ENCODE measurements around the gene MAP3K21.

- TF ChIP-seq CTCF (IDR thresholded peaks at IDR 0.05; ENCODE audit: low read depth, low read length), result no peak
- no peak for TF ChIP-seq EZH2phosphoT487 (IDR thresholded peaks at IDR 0.05; ENCODE audit: low read depth)
Observed at GRCh38 chr1:233289676-233290075, 37.8 kb upstream of the MAP3K21 start.
